PC-3 (cell line): ENCODE data around the gene ST3GAL4. TPM values are rescaled to one million over a fixed set of nuclear protein-coding genes. Genes with fewer than 3 reads are reported as not detected.

Source experiments
- ATAC-seq: fragments of 200-7000 bp; cut with Tn5 transposase; 2 replicates; pipeline ENCODE4 v1.9.1; 2020; ENCODE audit warnings: mild to moderate bottlenecking, moderate library complexity
- BruUV-seq: library from RNA; stranded (reverse); fragments of 400-500 nt; replicated peaks from 2 replicates; lab custom pipeline; 2021; lab: Mats Ljungman, UMichigan
- CTCF ChIA-PET: fragments of 300-600 bp; sonication (Branson Sonifier 250); formaldehyde crosslinking; loops from one replicate; lab custom pipeline; 2022; ENCODE audit warnings: antibody characterized with exemption; lab: Charles Lee
- POLR2A ChIA-PET: fragments of 300-600 bp; sonication (Branson Sonifier 250); formaldehyde crosslinking; loops from one replicate; lab custom pipeline; 2022; ENCODE audit warnings: antibody characterized with exemption; ENCODE audit not compliant: unreplicated experiment; lab: Charles Lee
- DNase-seq: peaks from one replicate; pipeline ENCODE4 v3.0.0-alpha.2; 2015
- H2AFZ ChIP-seq: fragments of 300-600 bp; sonication (generic); 2 replicates; pipeline ENCODE4 v1.6.0; 2016; ENCODE audit warnings: antibody characterized with exemption, low read length
- H3F3A ChIP-seq: fragments of 300-600 bp; sonication (generic); one replicate; pipeline ENCODE4 v1.6.0; 2017; ENCODE audit warnings: antibody characterized with exemption, low read length, control low read depth, mild to moderate bottlenecking; ENCODE audit not compliant: unreplicated experiment
- H3K27ac ChIP-seq: fragments of 300-600 bp; sonication (generic); 2 replicates; pipeline ENCODE4 v1.5.1; 2016; ENCODE audit warnings: mild to moderate bottlenecking, low read length
- H3K27me3 ChIP-seq: fragments of 300-600 bp; sonication (generic); 2 replicates; pipeline ENCODE4 v1.6.1; 2016; ENCODE audit warnings: low read length, mixed read lengths
- H3K36me3 ChIP-seq: fragments of 300-600 bp; sonication (generic); 2 replicates; pipeline ENCODE4 v1.6.1; 2016; ENCODE audit warnings: low read depth, mixed run types, low read length, mixed read lengths
- H3K4me1 ChIP-seq: fragments of 300-600 bp; sonication (generic); 2 replicates; pipeline ENCODE4 v1.5.1; 2016; ENCODE audit warnings: low read length; ENCODE audit not compliant: insufficient read depth
- H3K4me2 ChIP-seq: fragments of 300-600 bp; sonication (generic); 2 replicates; pipeline ENCODE4 v1.6.0; 2016; ENCODE audit warnings: low read length
- H3K4me3 ChIP-seq: fragments of 300-600 bp; sonication (generic); 2 replicates; pipeline ENCODE4 v1.5.1; 2016; ENCODE audit warnings: mild to moderate bottlenecking, low read length, mixed read lengths
- H3K79me2 ChIP-seq: fragments of 300-600 bp; sonication (generic); 2 replicates; pipeline ENCODE4 v1.6.1; 2017; ENCODE audit warnings: low read length, mixed read lengths
- H3K9ac ChIP-seq: fragments of 300-600 bp; sonication (generic); 2 replicates; pipeline ENCODE4 v1.6.0; 2016; ENCODE audit warnings: mild to moderate bottlenecking, low read length
- H3K9me2 ChIP-seq: fragments of 300-600 bp; sonication (generic); replicated peaks from 2 replicates; pipeline ENCODE4 v1.6.1; 2016; ENCODE audit warnings: mixed run types, low read length, mixed read lengths
- H3K9me3 ChIP-seq: fragments of 300-600 bp; sonication (generic); 2 replicates; pipeline ENCODE4 v1.6.1; 2016; ENCODE audit warnings: low read length, mixed read lengths
- H4K20me1 ChIP-seq: fragments of 300-600 bp; sonication (generic); 2 replicates; pipeline ENCODE4 v1.6.1; 2016; ENCODE audit warnings: low read length, mixed read lengths
- EZH2 ChIP-seq: fragments of 300-600 bp; sonication (generic); IDR thresholded peaks from one replicate; pipeline ENCODE4 v1.6.1; 2017; ENCODE audit warnings: antibody characterized with exemption, mild to moderate bottlenecking, low read length; ENCODE audit not compliant: unreplicated experiment
- EZH2phosphoT487 ChIP-seq: fragments of 300-600 bp; sonication (generic); IDR thresholded peaks from 2 replicates; pipeline ENCODE4 v1.6.1; 2018; ENCODE audit warnings: mild to moderate bottlenecking, antibody characterized with exemption, low read length, borderline replicate concordance
- intact Hi-C: fragments of 100-400 bp; cut with micrococcal nuclease; formaldehyde crosslinking; loops from 2 replicates; pipeline ENCODE4 v1.9.0; 2023
- total RNA-seq: library from RNA; depleted of rRNA; stranded (reverse); fragments of >200 nt; gene quantifications from 2 replicates; pipeline ENCODE4 v1.2.3, GENCODE V29; 2014
- TF ChIP-seq, protein P1 (sequence below): fragments of 300-600 bp; sonication (generic); conservative IDR thresholded peaks from 2 replicates; pipeline ENCODE4 v1.5.1; 2017; ENCODE audit warnings: antibody characterized with exemption, low read depth, mild to moderate bottlenecking, low read length

Gene ST3GAL4
- total RNA-seq, 1 experiment from 2014 or later = 126 TPM

DNA sequence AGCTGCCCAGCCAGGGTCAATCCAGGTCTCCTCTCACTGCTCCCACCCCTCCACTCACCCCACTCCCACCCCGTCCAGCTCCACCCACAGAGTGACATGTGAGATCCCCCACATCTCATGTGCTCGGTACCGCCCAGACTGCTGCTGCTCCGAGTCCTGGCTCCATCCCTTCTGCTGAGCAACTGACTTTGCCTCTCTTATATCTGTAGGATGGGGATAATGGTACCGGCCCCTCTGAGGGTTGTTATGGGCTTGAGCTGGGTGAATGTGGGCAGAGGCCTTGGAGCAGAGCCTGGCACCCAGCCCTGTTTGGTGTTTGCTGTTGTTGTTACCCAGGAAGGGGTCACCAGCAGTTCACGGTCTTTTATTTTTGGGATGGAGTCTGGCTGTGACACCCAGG lies 77.0 kb downstream of the ST3GAL4 start:
- DNase-seq (no peak), ATAC-seq (no peak)
- Histone ChIP-seq H3K4me2 (peak overlapping the region; percentile 62; the same call in 1 of the 2 replicates), H3K27ac (peak overlapping the region; percentile 93), H3K9me3 (no peaks in the 10 kb centered on the region), H3K27me3 (no peaks in the 10 kb centered on the region), H2AFZ (no peak overlapping the region), H3K4me1 (peaks cover 25% of the 10 kb centered on the region), H3K79me2 (no peaks in the 10 kb centered on the region), H3K9ac (peak overlapping the region; percentile 74), H3K9me2 (no peaks in the 10 kb centered on the region), H3F3A (no peaks in the 10 kb centered on the region), H3K36me3 (0 out of 2 replicates have a peak, but pooled peaks cover 5% of the 10 kb centered on the region), H4K20me1 (no peaks in the 10 kb centered on the region), H3K4me3 (no peak overlapping the region)
- no TSS peak for BruUV-seq
- TF ChIP-seq EZH2phosphoT487 (no peak), EZH2 (no peak)
- TF ChIP-seq, protein P1, sequence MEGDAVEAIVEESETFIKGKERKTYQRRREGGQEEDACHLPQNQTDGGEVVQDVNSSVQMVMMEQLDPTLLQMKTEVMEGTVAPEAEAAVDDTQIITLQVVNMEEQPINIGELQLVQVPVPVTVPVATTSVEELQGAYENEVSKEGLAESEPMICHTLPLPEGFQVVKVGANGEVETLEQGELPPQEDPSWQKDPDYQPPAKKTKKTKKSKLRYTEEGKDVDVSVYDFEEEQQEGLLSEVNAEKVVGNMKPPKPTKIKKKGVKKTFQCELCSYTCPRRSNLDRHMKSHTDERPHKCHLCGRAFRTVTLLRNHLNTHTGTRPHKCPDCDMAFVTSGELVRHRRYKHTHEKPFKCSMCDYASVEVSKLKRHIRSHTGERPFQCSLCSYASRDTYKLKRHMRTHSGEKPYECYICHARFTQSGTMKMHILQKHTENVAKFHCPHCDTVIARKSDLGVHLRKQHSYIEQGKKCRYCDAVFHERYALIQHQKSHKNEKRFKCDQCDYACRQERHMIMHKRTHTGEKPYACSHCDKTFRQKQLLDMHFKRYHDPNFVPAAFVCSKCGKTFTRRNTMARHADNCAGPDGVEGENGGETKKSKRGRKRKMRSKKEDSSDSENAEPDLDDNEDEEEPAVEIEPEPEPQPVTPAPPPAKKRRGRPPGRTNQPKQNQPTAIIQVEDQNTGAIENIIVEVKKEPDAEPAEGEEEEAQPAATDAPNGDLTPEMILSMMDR = no peak
- intact Hi-C loops = no loop called here
- CTCF ChIA-PET = interaction anchor here (0.5 to 1.3 kb wide), 3 partner anchors 8 to 150 kb away, joined by 3 to 5 read pairs (median 3); no protein-coding TSS in a partner anchor
- POLR2A ChIA-PET = interaction anchor here (0.6 kb wide), 1 partner anchor 12 kb away, joined by 3 read pairs; no protein-coding TSS in a partner anchor

DNA sequence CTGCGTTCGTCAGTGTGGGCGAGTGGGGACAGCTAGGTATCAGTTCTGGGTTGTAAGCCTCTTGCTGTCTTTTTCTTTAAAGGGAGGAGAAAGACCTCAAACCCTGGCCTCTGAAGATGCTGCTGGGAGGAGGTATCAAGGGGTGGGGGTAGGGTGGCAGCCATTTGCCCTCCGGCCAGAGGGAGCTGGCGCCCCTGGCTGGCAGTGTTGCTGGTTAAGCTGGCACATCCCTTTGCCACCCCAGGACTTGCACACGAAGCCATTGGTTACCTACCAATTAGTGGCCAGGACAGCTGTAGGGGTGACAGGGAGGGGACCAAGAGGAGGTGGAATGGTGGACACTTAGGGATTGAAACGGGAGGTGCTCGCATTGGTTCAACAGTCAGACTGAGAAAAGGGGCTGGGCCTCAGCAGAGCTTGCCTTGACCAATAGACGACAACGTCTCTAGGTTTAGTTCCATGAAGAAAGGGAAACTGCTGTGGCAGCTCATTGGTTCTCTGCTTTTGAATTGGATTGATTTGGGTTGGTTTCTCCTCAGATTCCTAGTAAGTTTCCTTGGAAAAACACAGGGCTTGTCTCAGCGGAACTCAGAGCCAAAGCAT lies 77.9 kb downstream of the ST3GAL4 start:
- no peak overlapping the region for H3K4me2 ChIP-seq
- no peaks in the 10 kb centered on the region for H4K20me1 ChIP-seq
- no peaks in the 10 kb centered on the region for H3F3A ChIP-seq
- DNase-seq (no peak), ATAC-seq (no peak)
- no peak for TF ChIP-seq EZH2phosphoT487
- TF ChIP-seq, protein P1 = no peak
- TF ChIP-seq EZH2 = no peak
- H3K9me3 ChIP-seq = no peaks in the 10 kb centered on the region
- no peak overlapping the region for H3K27ac ChIP-seq
- peaks cover 25% of the 10 kb centered on the region for H3K4me1 ChIP-seq
- H3K4me3 ChIP-seq = no peak overlapping the region
- H3K9ac ChIP-seq = no peak overlapping the region
- H3K9me2 ChIP-seq = no peaks in the 10 kb centered on the region
- intact Hi-C loops = no loop called here
- ChIA-PET CTCF (no interaction called here), POLR2A (no interaction called here)
- no peaks in the 10 kb centered on the region for H3K79me2 ChIP-seq
- no TSS peak for BruUV-seq
- H3K27me3 ChIP-seq = no peaks in the 10 kb centered on the region
- H3K36me3 ChIP-seq = 0 out of 2 replicates have a peak, but pooled peaks cover 5% of the 10 kb centered on the region
- H2AFZ ChIP-seq = no peak overlapping the region
